HG03045 (cell line): ENCODE results near the gene TRAK2.
A peak's percentile ranks its signal among the peaks of the same experiment; 100 is the strongest.
"Not testable (repeated sequence)": the region's sequence is repeated elsewhere in the genome, so short reads cannot be mapped to it uniquely, and the experiment has no call there.

Source experiments
- ATAC-seq: cut with Tn5 transposase; IDR thresholded peaks from one replicate; pipeline ENCODE4 v1.9.1; 2021; ENCODE audit warnings: mild to moderate bottlenecking, moderate library complexity; ENCODE audit not compliant: unreplicated experiment

Gene TRAK2

GRCh38 chr2:201419057-201419635, 32.1 kb downstream of the TRAK2 start:
- no peak for ATAC-seq

- no peak for ATAC-seq
Measured at GRCh38 chr2:201415149-201415548, 36.1 kb downstream of the TRAK2 start.

- peak; percentile 57 for ATAC-seq
Measured at GRCh38 chr2:201414099-201415023, 36.9 kb downstream of the TRAK2 start.

GRCh38 chr2:201413552-201413951, 37.7 kb downstream of the TRAK2 start:
- ATAC-seq, result no peak

- ATAC-seq, result no peak
Measured at GRCh38 chr2:201413143-201413542, 38.1 kb downstream of the TRAK2 start.

GRCh38 chr2:201411421-201411820, 39.8 kb downstream of the TRAK2 start:
- no peak for ATAC-seq

- ATAC-seq, result no peak
Measured at GRCh38 chr2:201408931-201409330, 42.3 kb downstream of the TRAK2 start.

- no peak for ATAC-seq
Measured at GRCh38 chr2:201407265-201407664, 44.0 kb downstream of the TRAK2 start.

- no peak for ATAC-seq
Measured at GRCh38 chr2:201406077-201406662, 45.1 kb downstream of the TRAK2 start.

- ATAC-seq, result no peak
Measured at GRCh38 chr2:201404699-201405280, 46.5 kb downstream of the TRAK2 start.

GRCh38 chr2:201403880-201404279, 47.4 kb downstream of the TRAK2 start:
- no peak for ATAC-seq

GRCh38 chr2:201402651-201403562, 48.4 kb downstream of the TRAK2 start:
- ATAC-seq, result no peak

- no peak for ATAC-seq
Measured at GRCh38 chr2:201401815-201402214, 49.4 kb downstream of the TRAK2 start.

- no peak for ATAC-seq
Measured at GRCh38 chr2:201396595-201396994, 54.7 kb downstream of the TRAK2 start.

- no peak for ATAC-seq
Measured at GRCh38 chr2:201383136-201383535, 68.1 kb downstream of the TRAK2 start.

GRCh38 chr2:201378496-201379397, 72.5 kb downstream of the TRAK2 start:
- ATAC-seq, result no peak

GRCh38 chr2:201377218-201377617, 74.0 kb downstream of the TRAK2 start:
- ATAC-seq, result no peak

GRCh38 chr2:201369775-201370174, 81.5 kb downstream of the TRAK2 start:
- no peak for ATAC-seq

- not testable (repeated sequence) for ATAC-seq
Measured at GRCh38 chr2:201369318-201369717, 81.9 kb downstream of the TRAK2 start.
